Prostate gland (tissue), 2 donors: ENCODE measurements around the gene GLDC. TPM values are rescaled to one million over a fixed set of nuclear protein-coding genes. Genes with fewer than 3 reads are reported as not detected.

Experiments
- DNase-seq: peaks from one replicate; pipeline ENCODE4 v3.0.0-alpha.2; 2019; ENCODE audit warnings: low spot score
- H3K27ac ChIP-seq, 2 donors: fragments of 200-600 bp; sonication (generic); 2 replicates each; pipeline ENCODE4 v1.5.1; 2017 to 2019
- H3K27me3 ChIP-seq: fragments of 200-600 bp; sonication (generic); replicated peaks from 2 replicates; pipeline ENCODE4 v1.5.1; 2019; ENCODE audit not compliant: insufficient read depth
- H3K36me3 ChIP-seq, 2 donors: fragments of 200-600 bp; sonication (generic); 1 replicate in 1 of 2; 2 replicates in 1 of 2; pipeline versions ENCODE4 v1.5.1 to v1.8.1; 2017 to 2019
- H3K4me1 ChIP-seq: fragments of 200-600 bp; sonication (generic); replicated peaks from 2 replicates; pipeline ENCODE4 v1.5.1; 2019
- H3K4me3 ChIP-seq, 2 donors: fragments of 200-600 bp; sonication (generic); 2 replicates each; pipeline ENCODE4 v1.5.1; 2017 to 2019
- H3K9me3 ChIP-seq: fragments of 200-600 bp; sonication (generic); 2 replicates; pipeline ENCODE4 v1.5.1; 2017
- CTCF ChIP-seq, 4 experiments: fragments of 200-600 bp in 2 of 4; fragments of 450-650 bp in 2 of 4; sonication (generic) in 2 of 4; IDR thresholded peaks; 1 replicate in 3 of 4; 2 replicates in 1 of 4; pipeline ENCODE4 v1.5.1; 2016 to 2019; ENCODE audit warnings: antibody characterized with exemption in 4 of 4, mild to moderate bottlenecking in 2 of 4, moderate library complexity in 2 of 4
- POLR2A ChIP-seq: fragments of 450-650 bp; IDR thresholded peaks from one replicate; pipeline ENCODE4 v1.6.1; 2016; ENCODE audit warnings: antibody characterized with exemption, mild to moderate bottlenecking
- POLR2AphosphoS5 ChIP-seq: sonication (generic); formaldehyde crosslinking; IDR thresholded peaks from one replicate; pipeline ENCODE4 v1.6.1; 2017; ENCODE audit warnings: antibody characterized with exemption
- WGBS: methylation state at CpG from one replicate; pipeline ENCODE4 v1.1.5; 2018; 5-methylcytosine and 5-hydroxymethylcytosine counted together
- intact Hi-C: fragments of 100-400 bp; cut with DNase I; formaldehyde crosslinking; loops from one replicate; pipeline ENCODE4 v1.14.2; 2022
- total RNA-seq, 2 donors: library from RNA; depleted of rRNA; stranded (reverse); fragments of >200 nt; gene quantifications; one replicate each; pipeline ENCODE4 v1.1.0, GENCODE V29; 2016

The GLDC gene
- total RNA-seq, 2 donors from 2014 or later, result 2.7 to 4.0 TPM

- no peak overlapping the region for H3K4me3 ChIP-seq
- H3K4me1 ChIP-seq, result no peaks in the 10 kb centered on the region
- H3K27me3 ChIP-seq, result no peaks in the 10 kb centered on the region
- TF ChIP-seq POLR2AphosphoS5, result no peak
- TF ChIP-seq CTCF (IDR thresholded peaks at IDR 0.05), result no peak
- TF ChIP-seq POLR2A, result no peak
- 95% methylated on average over 5 of the region's 5 CpGs for WGBS
- intact Hi-C loops, result loop anchor here (10.0 kb wide), 1 partner anchor 60 kb away; no protein-coding TSS in a partner anchor
- H3K27ac ChIP-seq, result no peak overlapping the region
- no peaks in the 10 kb centered on the region for H3K36me3 ChIP-seq
- DNase-seq, result no peak
- H3K9me3 ChIP-seq, result no peaks in the 10 kb centered on the region
Measured at GRCh38 chr9:6614489-6614888, 31.0 kb downstream of the GLDC start.

- DNase-seq, result no peak
- Histone ChIP-seq H3K27ac (no peak overlapping the region), H3K27me3 (no peaks in the 10 kb centered on the region), H3K4me3 (no peak overlapping the region), H3K36me3 (no peaks in the 10 kb centered on the region), H3K4me1 (no peaks in the 10 kb centered on the region), H3K9me3 (no peaks in the 10 kb centered on the region)
- WGBS, result 17% methylated on average over 1 of the region's 1 CpG
- TF ChIP-seq POLR2A (no peak), POLR2AphosphoS5 (no peak), CTCF (IDR thresholded peaks at IDR 0.05) (no peak)
- intact Hi-C loops, result loop anchor here (10.0 kb wide), 1 partner anchor 57 kb away; no protein-coding TSS in a partner anchor
Measured at GRCh38 chr9:6611865-6612264, 33.7 kb downstream of the GLDC start.

- DNase-seq, result no peak
- no peaks in the 10 kb centered on the region for H3K9me3 ChIP-seq
- no peak overlapping the region for H3K4me3 ChIP-seq
- H3K27ac ChIP-seq, result no peak overlapping the region
- intact Hi-C loops, result loop anchor here (10.0 kb wide), 1 partner anchor 55 kb away; no protein-coding TSS in a partner anchor
- no peaks in the 10 kb centered on the region for H3K27me3 ChIP-seq
- WGBS, result 93% methylated on average over 2 of the region's 2 CpGs
- H3K36me3 ChIP-seq, result no peaks in the 10 kb centered on the region
- H3K4me1 ChIP-seq, result no peaks in the 10 kb centered on the region
- no peak for TF ChIP-seq POLR2AphosphoS5
- no peak for TF ChIP-seq POLR2A
- no peak for TF ChIP-seq CTCF (IDR thresholded peaks at IDR 0.05)
Measured at GRCh38 chr9:6610073-6610472, 35.5 kb downstream of the GLDC start.

- H3K36me3 ChIP-seq, result no peaks in the 10 kb centered on the region
- intact Hi-C loops, result loop anchor here (10.0 kb wide), 1 partner anchor 55 kb away; no protein-coding TSS in a partner anchor
- H3K27me3 ChIP-seq, result no peaks in the 10 kb centered on the region
- no peaks in the 10 kb centered on the region for H3K9me3 ChIP-seq
- TF ChIP-seq POLR2AphosphoS5 (no peak), POLR2A (no peak), CTCF (IDR thresholded peaks at IDR 0.05) (no peak)
- no peak overlapping the region for H3K27ac ChIP-seq
- WGBS, result 92% methylated on average over 11 of the region's 11 CpGs
- no peak for DNase-seq
- H3K4me3 ChIP-seq, result no peak overlapping the region
- no peaks in the 10 kb centered on the region for H3K4me1 ChIP-seq
Measured at GRCh38 chr9:6609497-6610016, 36.0 kb downstream of the GLDC start.

GRCh38 chr9:6605202-6605601 lies 40.3 kb downstream of the GLDC start:
- no peak for DNase-seq
- Histone ChIP-seq H3K27me3 (no peaks in the 10 kb centered on the region), H3K4me3 (no peak overlapping the region), H3K27ac (no peak overlapping the region), H3K36me3 (no peaks in the 10 kb centered on the region), H3K4me1 (no peaks in the 10 kb centered on the region), H3K9me3 (no peaks in the 10 kb centered on the region)
- WGBS, result 76% methylated on average over 5 of the region's 5 CpGs
- TF ChIP-seq CTCF (IDR thresholded peaks at IDR 0.05), result no peak
- TF ChIP-seq POLR2A, result no peak
- no peak for TF ChIP-seq POLR2AphosphoS5
- intact Hi-C loops, result no loop called here
